Measurements from ENCODE around the gene TRIM41.

DNA sequence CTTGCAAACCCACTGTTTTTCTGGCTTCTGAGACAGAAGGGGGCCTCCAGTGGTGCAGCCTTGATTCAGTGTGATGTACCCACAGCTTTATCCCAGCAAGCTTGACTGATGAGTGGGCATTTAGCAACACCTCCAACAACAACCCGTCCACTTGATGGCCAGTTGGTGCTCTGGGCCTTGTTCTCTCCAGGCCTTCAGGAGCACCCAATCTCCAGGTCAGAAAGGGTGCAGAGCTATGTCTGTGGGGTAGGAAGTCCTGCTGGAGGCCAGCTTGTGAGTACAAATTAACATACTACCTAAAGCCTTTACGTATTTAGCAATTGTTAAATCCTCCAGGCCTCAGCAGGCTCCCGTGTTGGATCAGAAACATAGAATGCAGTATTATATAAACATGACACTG lies 48.0 kb downstream of the TRIM41 start:
- TF ChIP-seq, protein P1, sequence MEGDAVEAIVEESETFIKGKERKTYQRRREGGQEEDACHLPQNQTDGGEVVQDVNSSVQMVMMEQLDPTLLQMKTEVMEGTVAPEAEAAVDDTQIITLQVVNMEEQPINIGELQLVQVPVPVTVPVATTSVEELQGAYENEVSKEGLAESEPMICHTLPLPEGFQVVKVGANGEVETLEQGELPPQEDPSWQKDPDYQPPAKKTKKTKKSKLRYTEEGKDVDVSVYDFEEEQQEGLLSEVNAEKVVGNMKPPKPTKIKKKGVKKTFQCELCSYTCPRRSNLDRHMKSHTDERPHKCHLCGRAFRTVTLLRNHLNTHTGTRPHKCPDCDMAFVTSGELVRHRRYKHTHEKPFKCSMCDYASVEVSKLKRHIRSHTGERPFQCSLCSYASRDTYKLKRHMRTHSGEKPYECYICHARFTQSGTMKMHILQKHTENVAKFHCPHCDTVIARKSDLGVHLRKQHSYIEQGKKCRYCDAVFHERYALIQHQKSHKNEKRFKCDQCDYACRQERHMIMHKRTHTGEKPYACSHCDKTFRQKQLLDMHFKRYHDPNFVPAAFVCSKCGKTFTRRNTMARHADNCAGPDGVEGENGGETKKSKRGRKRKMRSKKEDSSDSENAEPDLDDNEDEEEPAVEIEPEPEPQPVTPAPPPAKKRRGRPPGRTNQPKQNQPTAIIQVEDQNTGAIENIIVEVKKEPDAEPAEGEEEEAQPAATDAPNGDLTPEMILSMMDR (IDR thresholded peaks at IDR 0.05), result no peak
- no peak for TF ChIP-seq POLR2AphosphoS5 (IDR thresholded peaks at IDR 0.05)
- TF ChIP-seq POLR2A (IDR thresholded peaks at IDR 0.05), result no peak

All from breast epithelium (tissue), 3 donors.